OCI-LY3 (cell line): ENCODE data around the gene RNF34.

Experiments
- H2AFZ ChIP-seq: fragments of 200-600, 300-600 bp; shearing (Covaris generic); 2 replicates; pipeline ENCODE4 v1.6.0; 2014; ENCODE audit warnings: antibody characterized with exemption, low read depth, low read length
- H3K27ac ChIP-seq: fragments of 200-600, 300-600 bp; sonication (generic); 2 replicates; pipeline ENCODE4 v1.5.1; 2014; ENCODE audit warnings: mild to moderate bottlenecking, low read length, moderate library complexity, mixed read lengths
- H3K27me3 ChIP-seq: fragments of 200-600, 300-600 bp; sonication (generic); 2 replicates; pipeline ENCODE4 v1.6.1; 2014; ENCODE audit warnings: low read depth, low read length, mixed read lengths
- H3K36me3 ChIP-seq: fragments of 200-600, 300-600 bp; sonication (generic); replicated peaks from 2 replicates; pipeline ENCODE3; 2014; ENCODE audit warnings: low read depth, low read length, mixed read lengths
- H3K4me1 ChIP-seq: fragments of 300-600, 200-600 bp; sonication (generic); 2 replicates; pipeline ENCODE4 v1.6.1; 2014; ENCODE audit warnings: low read length, mixed read lengths
- H3K4me2 ChIP-seq: fragments of 200-600, 300-600 bp; sonication (generic); 2 replicates; pipeline ENCODE4 v1.6.1; 2014; ENCODE audit warnings: low read length, mixed read lengths
- H3K4me3 ChIP-seq: fragments of 300-600, 200-600 bp; sonication (generic); 2 replicates; pipeline ENCODE4 v1.5.1; 2014; ENCODE audit warnings: antibody characterized with exemption, mild to moderate bottlenecking, low read length, moderate library complexity
- H3K79me2 ChIP-seq: fragments of 300-600, 200-600 bp; shearing (Covaris generic); 2 replicates; pipeline ENCODE4 v1.6.1; 2014; ENCODE audit warnings: mild to moderate bottlenecking, low read length, mixed read lengths
- H3K9ac ChIP-seq: fragments of 300-600, 200-600 bp; shearing (Covaris generic); 2 replicates; pipeline ENCODE4 v1.6.0; 2014; ENCODE audit warnings: mild to moderate bottlenecking, low read length, moderate library complexity
- H3K9me3 ChIP-seq: fragments of 200-600, 300-600 bp; shearing (Covaris generic); 2 replicates; pipeline ENCODE4 v1.6.1; 2014; ENCODE audit warnings: low read length, mixed read lengths; ENCODE audit not compliant: insufficient read depth
- H4K20me1 ChIP-seq: fragments of 200-600, 300-600 bp; sonication (generic); 2 replicates; pipeline ENCODE4 v1.6.1; 2016; ENCODE audit warnings: low read length, mixed read lengths; ENCODE audit not compliant: insufficient read depth
- CTCF ChIP-seq: fragments of 200-600, 300-600 bp; sonication (generic); IDR thresholded peaks from 2 replicates; pipeline ENCODE4 v1.5.1; 2014; ENCODE audit warnings: antibody characterized with exemption, low read length, low read depth
- EZH2phosphoT487 ChIP-seq: fragments of 200-600 bp; shearing (Covaris generic); IDR thresholded peaks from 2 replicates; pipeline ENCODE4 v1.6.1; 2018; ENCODE audit warnings: antibody characterized with exemption, mixed run types, low read depth

Gene RNF34

GRCh38 chr12:121404734-121405133 lies 4.8 kb downstream of the RNF34 start:
- H2AFZ ChIP-seq: no peak overlapping the region
- H3K4me2 ChIP-seq: no peak overlapping the region
- no peaks in the 10 kb centered on the region for H3K27me3 ChIP-seq
- no peaks in the 10 kb centered on the region for H3K9me3 ChIP-seq
- no peak for TF ChIP-seq CTCF
- no peak for TF ChIP-seq EZH2phosphoT487
- H3K27ac ChIP-seq: no peak overlapping the region
- no peak overlapping the region for H3K4me3 ChIP-seq
- H3K4me1 ChIP-seq: peaks cover 11% of the 10 kb centered on the region
- H4K20me1 ChIP-seq: peaks cover 24% of the 10 kb centered on the region
- peaks cover 34% of the 10 kb centered on the region for H3K36me3 ChIP-seq
- H3K9ac ChIP-seq: no peak overlapping the region
- peaks cover 90% of the 10 kb centered on the region for H3K79me2 ChIP-seq

- Histone ChIP-seq H3K79me2 (peaks cover 92% of the 10 kb centered on the region), H3K9me3 (no peaks in the 10 kb centered on the region), H3K27me3 (no peaks in the 10 kb centered on the region), H3K27ac (no peak overlapping the region), H3K4me1 (peaks cover 11% of the 10 kb centered on the region), H3K36me3 (peaks cover 34% of the 10 kb centered on the region), H2AFZ (no peak overlapping the region), H3K9ac (no peak overlapping the region), H4K20me1 (peaks cover 24% of the 10 kb centered on the region), H3K4me2 (no peak overlapping the region), H3K4me3 (no peak overlapping the region)
- no peak for TF ChIP-seq CTCF
- TF ChIP-seq EZH2phosphoT487: no peak
Observed at GRCh38 chr12:121405211-121405610, 5.3 kb downstream of the RNF34 start.

GRCh38 chr12:121413917-121414316 lies 14.0 kb downstream of the RNF34 start:
- no peak overlapping the region for H2AFZ ChIP-seq
- no peak for TF ChIP-seq EZH2phosphoT487
- TF ChIP-seq CTCF: no peak
- H4K20me1 ChIP-seq: peaks cover 5% of the 10 kb centered on the region; the same call in 1 of the 2 replicates
- H3K79me2 ChIP-seq: peaks cover 69% of the 10 kb centered on the region
- peaks cover 35% of the 10 kb centered on the region for H3K36me3 ChIP-seq
- no peaks in the 10 kb centered on the region for H3K9me3 ChIP-seq
- no peaks in the 10 kb centered on the region for H3K4me1 ChIP-seq
- no peak overlapping the region for H3K4me3 ChIP-seq
- no peaks in the 10 kb centered on the region for H3K27me3 ChIP-seq
- H3K4me2 ChIP-seq: no peak overlapping the region
- no peak overlapping the region for H3K9ac ChIP-seq
- no peak overlapping the region for H3K27ac ChIP-seq

GRCh38 chr12:121417847-121418246 lies 17.9 kb downstream of the RNF34 start:
- H3K79me2 ChIP-seq: peaks cover 42% of the 10 kb centered on the region
- no peak overlapping the region for H2AFZ ChIP-seq
- H3K4me1 ChIP-seq: no peaks in the 10 kb centered on the region
- H3K4me2 ChIP-seq: no peak overlapping the region
- H3K27me3 ChIP-seq: no peaks in the 10 kb centered on the region
- no peaks in the 10 kb centered on the region for H3K9me3 ChIP-seq
- no peak overlapping the region for H3K4me3 ChIP-seq
- no peak overlapping the region for H3K9ac ChIP-seq
- H3K36me3 ChIP-seq: peaks cover 65% of the 10 kb centered on the region
- H3K27ac ChIP-seq: no peak overlapping the region
- H4K20me1 ChIP-seq: peaks cover 17% of the 10 kb centered on the region; the same call in 1 of the 2 replicates
- TF ChIP-seq EZH2phosphoT487: no peak
- no peak for TF ChIP-seq CTCF
